MCF 10A (cell line): ENCODE data around the gene PSMB9. TPM values are rescaled to one million over a fixed set of nuclear protein-coding genes. Genes with fewer than 3 reads are reported as not detected.

ENCODE experiments used
- BruUV-seq: library from RNA; stranded (reverse); fragments of 400-500 nt; replicated peaks from 2 replicates; lab custom pipeline; 2021; lab: Mats Ljungman, UMichigan
- CTCF ChIA-PET: fragments of 300-600 bp; sonication (Branson Sonifier 250); formaldehyde crosslinking; extraction: SDS; loops from one replicate; lab custom pipeline; 2021; ENCODE audit warnings: antibody characterized with exemption, inconsistent platforms; lab: Yijun Ruan, JAX
- POLR2A ChIA-PET: fragments of 300-600, 350-650 bp; sonication (Branson Sonifier 250); formaldehyde crosslinking; extraction: SDS; loops from one replicate; lab custom pipeline; 2020; ENCODE audit warnings: antibody characterized with exemption, inconsistent platforms; lab: Yijun Ruan, JAX
- DNase-seq: peaks from one replicate; pipeline ENCODE4 v3.0.0-alpha.2; 2018; ENCODE audit not compliant: unreplicated experiment
- H3K27ac Mint-ChIP-seq: one replicate; pipeline ENCODE4 v1.8.0; 2022; ENCODE audit warnings: mild to moderate bottlenecking, low read depth, mixed read lengths; ENCODE audit not compliant: unreplicated experiment
- H3K27me3 Mint-ChIP-seq: one replicate; pipeline ENCODE4 v1.8.0; 2022; ENCODE audit warnings: mixed read lengths; ENCODE audit not compliant: insufficient read depth, unreplicated experiment
- H3K36me3 Mint-ChIP-seq: one replicate; pipeline ENCODE4 v1.8.0; 2022; ENCODE audit warnings: mild to moderate bottlenecking, moderate library complexity, mixed read lengths; ENCODE audit not compliant: insufficient read depth, unreplicated experiment
- H3K4me1 Mint-ChIP-seq: one replicate; pipeline ENCODE4 v1.8.0; 2022; ENCODE audit warnings: mixed read lengths; ENCODE audit not compliant: insufficient read depth, unreplicated experiment
- H3K4me3 Mint-ChIP-seq: one replicate; pipeline ENCODE4 v1.8.0; 2022; ENCODE audit warnings: mild to moderate bottlenecking, moderate library complexity, mixed read lengths; ENCODE audit not compliant: unreplicated experiment
- H3K9me3 Mint-ChIP-seq: one replicate; pipeline ENCODE4 v1.8.0; 2022; ENCODE audit warnings: mixed read lengths; ENCODE audit not compliant: unreplicated experiment
- intact Hi-C: fragments of 100-400 bp; cut with micrococcal nuclease; formaldehyde crosslinking; loops from 2 replicates; pipeline ENCODE4 v1.14.1; 2022
- total RNA-seq: library from RNA; stranded (reverse); gene quantifications from 2 replicates; pipeline ENCODE4 v1.2.3, GENCODE V29; 2022
- TF ChIP-seq, protein P1 (sequence below): fragments of 200-600 bp; IDR thresholded peaks from one replicate; pipeline ENCODE4 v1.8.0; 2022; ENCODE audit warnings: antibody characterized with exemption, mild to moderate bottlenecking; ENCODE audit not compliant: unreplicated experiment

The PSMB9 gene
- total RNA-seq, 1 experiment from 2014 or later, result 3.5 TPM

GRCh38 chr6:32843979-32844838 is 9.8 kb upstream of the PSMB9 start, which contains the start of gene PSMB8:
Gene PSMB8, minus strand, starts transcription at chr6:32844047. Its CDS starts 51 bp downstream, at chr6:32843996.
- Mint-ChIP-seq H3K27ac (peak within 1 kb of the TSS; percentile 96), H3K9me3 (no peaks in the 10 kb centered on the region), H3K27me3 (no peaks in the 10 kb centered on the region), H3K36me3 (peaks cover 47% of the 10 kb centered on the region), H3K4me1 (peaks cover 30% of the 10 kb centered on the region), H3K4me3 (peak within 1 kb of the TSS; percentile 99)
- CTCF ChIA-PET, result interaction anchor here (1.4 to 3.5 kb wide), 4 partner anchors 9 to 89 kb away, joined by 3 to 18 read pairs (median 13); partner anchors contain the start of genes PSMB9 and TAP1
- TF ChIP-seq, protein P1, sequence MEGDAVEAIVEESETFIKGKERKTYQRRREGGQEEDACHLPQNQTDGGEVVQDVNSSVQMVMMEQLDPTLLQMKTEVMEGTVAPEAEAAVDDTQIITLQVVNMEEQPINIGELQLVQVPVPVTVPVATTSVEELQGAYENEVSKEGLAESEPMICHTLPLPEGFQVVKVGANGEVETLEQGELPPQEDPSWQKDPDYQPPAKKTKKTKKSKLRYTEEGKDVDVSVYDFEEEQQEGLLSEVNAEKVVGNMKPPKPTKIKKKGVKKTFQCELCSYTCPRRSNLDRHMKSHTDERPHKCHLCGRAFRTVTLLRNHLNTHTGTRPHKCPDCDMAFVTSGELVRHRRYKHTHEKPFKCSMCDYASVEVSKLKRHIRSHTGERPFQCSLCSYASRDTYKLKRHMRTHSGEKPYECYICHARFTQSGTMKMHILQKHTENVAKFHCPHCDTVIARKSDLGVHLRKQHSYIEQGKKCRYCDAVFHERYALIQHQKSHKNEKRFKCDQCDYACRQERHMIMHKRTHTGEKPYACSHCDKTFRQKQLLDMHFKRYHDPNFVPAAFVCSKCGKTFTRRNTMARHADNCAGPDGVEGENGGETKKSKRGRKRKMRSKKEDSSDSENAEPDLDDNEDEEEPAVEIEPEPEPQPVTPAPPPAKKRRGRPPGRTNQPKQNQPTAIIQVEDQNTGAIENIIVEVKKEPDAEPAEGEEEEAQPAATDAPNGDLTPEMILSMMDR, result no peak
- DNase-seq, result peak; percentile 98
- intact Hi-C loops, result loop anchor here (5.0 kb wide), 1 partner anchor 123 kb away; the partner anchor contains the start of gene BRD2
- TSS peak; percentile 48 for BruUV-seq
- POLR2A ChIA-PET, result interaction anchor here (0.6 to 6.1 kb wide), 18 partner anchors 10 to 902 kb away, joined by 3 to 104 read pairs (median 4); partner anchors contain the start of genes BRD2, PSMB9, RPS18 and TAP1

DNA sequence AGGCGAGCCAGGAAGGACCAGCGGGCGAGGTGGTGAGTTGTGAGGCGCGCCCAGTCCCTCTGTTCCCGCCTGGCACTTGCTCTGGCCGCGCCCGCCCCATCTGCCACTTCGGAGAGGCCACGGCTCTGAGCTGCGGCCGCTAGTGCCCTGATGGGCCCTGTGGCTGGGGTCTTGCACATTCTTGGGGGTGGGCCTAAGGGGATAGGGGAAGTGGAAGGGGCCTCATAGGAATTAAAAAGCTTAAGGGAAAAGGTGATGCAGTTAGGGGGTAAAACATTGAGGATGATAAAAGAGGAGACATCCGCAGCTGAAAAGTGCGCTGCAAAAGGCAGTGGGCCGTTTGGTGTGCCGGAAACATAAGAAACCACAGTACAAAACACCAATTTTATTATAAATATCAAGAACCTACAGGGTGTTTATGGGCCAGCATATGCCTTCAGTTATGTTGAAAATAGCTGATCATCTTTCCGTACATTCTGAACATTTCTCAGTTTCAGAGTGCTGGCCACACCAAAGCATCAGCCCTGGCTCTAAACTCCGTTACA is 9.1 kb upstream of the PSMB9 start:
- POLR2A ChIA-PET, result interaction anchor here (0.6 to 6.1 kb wide), 17 partner anchors 10 to 649 kb away, joined by 3 to 104 read pairs (median 4); partner anchors contain the start of genes BRD2, PSMB9, RPS18 and TAP1
- H3K4me3 Mint-ChIP-seq, result peak overlapping the region; percentile 99

GRCh38 chr6:32845384-32845884 is 8.6 kb upstream of the PSMB9 start:
- TF ChIP-seq, protein P1, result no peak
- Mint-ChIP-seq H3K4me1 (peaks cover 30% of the 10 kb centered on the region), H3K27ac (no peak overlapping the region), H3K9me3 (no peaks in the 10 kb centered on the region), H3K36me3 (peaks cover 54% of the 10 kb centered on the region), H3K4me3 (no peak overlapping the region), H3K27me3 (no peaks in the 10 kb centered on the region)
- ChIA-PET CTCF (interaction anchor here (0.6 to 3.5 kb wide), 9 partner anchors 8 to 827 kb away, joined by 3 to 18 read pairs (median 4); partner anchors contain the start of genes HLA-DMA, PSMB9 and TAP1), POLR2A (interaction anchor here (0.6 to 6.1 kb wide), 11 partner anchors 9 to 426 kb away, joined by 3 to 104 read pairs (median 11); partner anchors contain the start of genes PSMB9, RPS18, TAP1 and VPS52)
- no TSS peak for BruUV-seq
- no peak for DNase-seq
- intact Hi-C loops, result no loop called here

More for the DNA sequence above, 9.1 kb upstream of the PSMB9 start:
- Mint-ChIP-seq H3K36me3 (peaks cover 50% of the 10 kb centered on the region), H3K4me1 (peaks cover 30% of the 10 kb centered on the region), H3K27me3 (no peaks in the 10 kb centered on the region), H3K27ac (peak overlapping the region; percentile 96), H3K9me3 (no peaks in the 10 kb centered on the region)
- intact Hi-C loops, result loop anchor here (5.0 kb wide), 1 partner anchor 122 kb away; the partner anchor contains the start of gene BRD2
- BruUV-seq, result no TSS peak
- CTCF ChIA-PET, result interaction anchor here (0.6 to 3.5 kb wide), 7 partner anchors 8 to 430 kb away, joined by 3 to 18 read pairs (median 5); partner anchors contain the start of genes PSMB9 and TAP1
- DNase-seq, result no peak
- TF ChIP-seq, protein P1, result no peak
